ENCODE data around the gene REPS1. TPM values are rescaled to one million over a fixed set of nuclear protein-coding genes. Genes with fewer than 3 reads are reported as not detected.

The REPS1 gene
- total and polyA plus RNA-seq, 2 donors from 2014 or later, result 33.4 to 37.0 TPM

DNA sequence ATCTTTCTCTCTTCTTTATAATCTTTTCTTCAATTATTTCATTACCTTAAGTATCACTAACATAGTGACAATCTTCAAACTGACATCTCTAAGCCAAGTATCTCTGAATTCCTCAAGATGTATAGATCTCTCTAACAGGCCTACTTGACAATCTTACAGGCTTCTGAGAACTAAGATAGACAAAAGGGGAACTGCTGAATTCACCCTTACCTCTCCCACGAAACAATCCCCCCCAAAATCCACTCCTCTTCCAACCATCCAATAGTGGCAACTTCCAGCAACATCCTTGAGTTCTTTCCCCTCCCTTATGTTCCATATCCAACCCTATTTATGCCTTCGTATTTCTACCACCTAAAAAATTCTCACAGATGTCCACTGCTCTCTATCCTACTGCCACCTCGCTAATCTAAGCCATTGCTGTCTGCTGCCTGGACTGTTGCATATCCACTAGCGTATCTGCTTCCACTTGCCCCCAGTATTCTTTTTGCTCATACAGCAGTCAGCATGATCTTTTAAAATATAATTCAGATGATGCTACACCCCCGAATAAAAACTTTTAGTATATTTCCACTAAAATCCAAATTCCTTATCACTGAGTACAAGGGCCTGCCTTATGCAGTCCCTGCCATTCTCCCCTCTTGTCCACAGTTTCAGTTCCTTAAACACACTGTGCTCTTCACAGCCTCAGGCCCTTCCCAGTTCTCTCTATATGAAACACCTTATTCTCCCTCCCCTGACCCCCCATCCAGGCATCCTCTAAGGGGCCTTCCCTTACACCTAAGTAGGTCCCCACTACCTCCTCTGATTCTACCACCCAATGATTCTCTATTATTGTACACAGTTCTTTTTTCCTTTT is 8.0 kb downstream of the REPS1 start:
- Histone ChIP-seq H3K27ac (ENCODE audit: low read depth in 2 of 2, low read length in 2 of 2) (no peak overlapping the region), H3K36me3 (ENCODE audit: control insufficient read depth in 2 of 3, insufficient read depth in 3 of 3, low read length in 3 of 3) (no peaks in the 10 kb centered on the region), H3K27me3 (ENCODE audit: control insufficient read depth, insufficient read depth, low read length) (no peaks in the 10 kb centered on the region), H3K4me1 (ENCODE audit: control insufficient read depth in 2 of 3, insufficient read depth in 2 of 3, low read depth in 1 of 3, low read length in 3 of 3) (peaks cover 0 to 5% (median 0%) of the 10 kb centered on the region in 3 donors), H3K9ac (ENCODE audit: low read length in 3 of 3) (no peak overlapping the region), H3K9me3 (ENCODE audit: control insufficient read depth in 2 of 3, insufficient read depth in 1 of 3, low read length in 3 of 3) (no peaks in the 10 kb centered on the region), H3K4me3 (ENCODE audit: low read length in 3 of 3) (no peak overlapping the region)
- no peak for TF ChIP-seq CTCF (IDR thresholded peaks at IDR 0.05; ENCODE audit: borderline replicate concordance, extremely low read depth, insufficient read depth)
- intact Hi-C loops (cut with DNase I), result no loop called here
- FAIRE-seq (no peak), DNase-seq (no peak)

GRCh38 chr6:138979365-138979764 is 8.7 kb downstream of the REPS1 start:
- TF ChIP-seq CTCF (IDR thresholded peaks at IDR 0.05; ENCODE audit: borderline replicate concordance, extremely low read depth, insufficient read depth), result no peak
- FAIRE-seq, result no peak

DNA sequence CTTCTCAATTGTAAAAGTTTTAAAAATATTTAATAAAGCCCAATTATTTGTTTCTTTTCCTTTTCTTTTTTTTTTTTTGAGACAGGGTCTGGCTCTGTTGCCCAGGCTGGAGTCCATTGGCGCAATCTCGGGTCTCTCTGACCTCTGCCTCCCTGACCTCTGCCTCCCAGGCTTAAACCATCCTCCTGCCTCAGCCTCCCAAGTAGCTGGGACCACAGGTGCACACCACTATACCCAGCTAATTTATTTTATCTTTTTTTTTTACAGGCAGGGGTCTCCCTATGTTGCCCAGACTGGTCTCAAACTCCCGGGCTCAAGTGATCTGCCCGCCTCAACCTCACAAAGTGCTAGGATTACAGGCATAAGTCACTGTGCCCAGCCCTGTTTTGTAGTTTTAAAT is 9.8 kb downstream of the REPS1 start:
- no peak for FAIRE-seq
- Histone ChIP-seq H3K36me3 (ENCODE audit: control insufficient read depth in 2 of 3, insufficient read depth in 3 of 3, low read length in 3 of 3) (no peaks in the 10 kb centered on the region), H3K27ac (ENCODE audit: low read depth in 2 of 2, low read length in 2 of 2) (no peak overlapping the region), H3K9me3 (ENCODE audit: control insufficient read depth in 2 of 3, insufficient read depth in 1 of 3, low read length in 3 of 3) (no peaks in the 10 kb centered on the region), H3K4me3 (ENCODE audit: low read length in 3 of 3) (no peak overlapping the region), H3K9ac (ENCODE audit: low read length in 3 of 3) (no peak overlapping the region), H3K27me3 (ENCODE audit: control insufficient read depth, insufficient read depth, low read length) (no peaks in the 10 kb centered on the region), H3K4me1 (ENCODE audit: control insufficient read depth in 2 of 3, insufficient read depth in 2 of 3, low read depth in 1 of 3, low read length in 3 of 3) (peaks cover 0 to 8% (median 0%) of the 10 kb centered on the region in 3 donors)
- no peak for DNase-seq
- intact Hi-C loops (cut with DNase I), result no loop called here
- no peak for TF ChIP-seq CTCF (IDR thresholded peaks at IDR 0.05; ENCODE audit: borderline replicate concordance, extremely low read depth, insufficient read depth)

More at GRCh38 chr6:138979365-138979764, 8.7 kb downstream of the REPS1 start:
- H3K9me3 ChIP-seq (ENCODE audit: control insufficient read depth in 2 of 3, insufficient read depth in 1 of 3, low read length in 3 of 3), result no peaks in the 10 kb centered on the region
- H3K4me3 ChIP-seq (ENCODE audit: low read length in 3 of 3), result no peak overlapping the region
- no peak overlapping the region for H3K27ac ChIP-seq (ENCODE audit: low read depth in 2 of 2, low read length in 2 of 2)
- DNase-seq, result no peak
- H3K27me3 ChIP-seq (ENCODE audit: control insufficient read depth, insufficient read depth, low read length), result no peaks in the 10 kb centered on the region
- H3K4me1 ChIP-seq (ENCODE audit: control insufficient read depth in 2 of 3, insufficient read depth in 2 of 3, low read depth in 1 of 3, low read length in 3 of 3), result peaks cover 0 to 5% (median 0%) of the 10 kb centered on the region in 3 donors
- no peak overlapping the region for H3K9ac ChIP-seq (ENCODE audit: low read length in 3 of 3)
- H3K36me3 ChIP-seq (ENCODE audit: control insufficient read depth in 2 of 3, insufficient read depth in 3 of 3, low read length in 3 of 3), result no peaks in the 10 kb centered on the region
- intact Hi-C loops (cut with DNase I), result no loop called here

Data from kidney (tissue), 14 donors.